Measurements from ENCODE around the gene KRTAP10-9. TPM values are rescaled to one million over a fixed set of nuclear protein-coding genes. Genes with fewer than 3 reads are reported as not detected.
"Not testable (repeated sequence)": the region's sequence is repeated elsewhere in the genome, so short reads cannot be mapped to it uniquely, and the experiment has no call there.

The KRTAP10-9 gene
- total RNA-seq, 1 donor from 2014 or later = not detected

DNA sequence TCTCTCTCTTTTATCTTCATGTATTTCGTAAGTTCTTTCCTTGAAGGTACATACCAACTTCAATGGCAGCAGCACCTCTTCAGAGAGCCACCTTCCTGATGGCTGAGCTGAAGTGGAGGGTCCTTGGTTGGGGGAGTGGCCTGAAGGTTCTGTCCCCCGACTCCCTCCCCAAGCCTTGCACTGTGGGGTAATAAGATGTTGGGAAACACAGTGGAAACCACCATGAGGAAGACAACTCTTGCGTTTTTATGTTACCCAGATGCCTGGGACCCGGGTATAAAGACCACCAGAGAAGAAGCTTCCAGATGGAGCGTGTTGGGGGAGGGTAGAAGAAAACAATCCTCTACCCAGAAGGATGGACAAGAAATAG, 31.6 kb downstream of the KRTAP10-9 start:
- DNase-seq (ENCODE audit: extremely low spot score in 2 of 2) = no peak
- TF ChIP-seq POLR2AphosphoS5 (IDR thresholded peaks at IDR 0.05; ENCODE audit: insufficient read depth in 1 of 2, low read depth in 1 of 2) (no peak), POLR2A (IDR thresholded peaks at IDR 0.05) (no peak)
- TF ChIP-seq, protein P1, sequence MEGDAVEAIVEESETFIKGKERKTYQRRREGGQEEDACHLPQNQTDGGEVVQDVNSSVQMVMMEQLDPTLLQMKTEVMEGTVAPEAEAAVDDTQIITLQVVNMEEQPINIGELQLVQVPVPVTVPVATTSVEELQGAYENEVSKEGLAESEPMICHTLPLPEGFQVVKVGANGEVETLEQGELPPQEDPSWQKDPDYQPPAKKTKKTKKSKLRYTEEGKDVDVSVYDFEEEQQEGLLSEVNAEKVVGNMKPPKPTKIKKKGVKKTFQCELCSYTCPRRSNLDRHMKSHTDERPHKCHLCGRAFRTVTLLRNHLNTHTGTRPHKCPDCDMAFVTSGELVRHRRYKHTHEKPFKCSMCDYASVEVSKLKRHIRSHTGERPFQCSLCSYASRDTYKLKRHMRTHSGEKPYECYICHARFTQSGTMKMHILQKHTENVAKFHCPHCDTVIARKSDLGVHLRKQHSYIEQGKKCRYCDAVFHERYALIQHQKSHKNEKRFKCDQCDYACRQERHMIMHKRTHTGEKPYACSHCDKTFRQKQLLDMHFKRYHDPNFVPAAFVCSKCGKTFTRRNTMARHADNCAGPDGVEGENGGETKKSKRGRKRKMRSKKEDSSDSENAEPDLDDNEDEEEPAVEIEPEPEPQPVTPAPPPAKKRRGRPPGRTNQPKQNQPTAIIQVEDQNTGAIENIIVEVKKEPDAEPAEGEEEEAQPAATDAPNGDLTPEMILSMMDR (IDR thresholded peaks at IDR 0.05) = no peak
- Histone ChIP-seq H3K27me3 (no peaks in the 10 kb centered on the region), H3K27ac (no peak overlapping the region), H3K4me1 (no peaks in the 10 kb centered on the region), H3K4me3 (no peak overlapping the region), H3K36me3 (no peaks in the 10 kb centered on the region), H3K9me3 (no peaks in the 10 kb centered on the region)
- intact Hi-C loops (cut with DNase I) = no loop called here

DNA sequence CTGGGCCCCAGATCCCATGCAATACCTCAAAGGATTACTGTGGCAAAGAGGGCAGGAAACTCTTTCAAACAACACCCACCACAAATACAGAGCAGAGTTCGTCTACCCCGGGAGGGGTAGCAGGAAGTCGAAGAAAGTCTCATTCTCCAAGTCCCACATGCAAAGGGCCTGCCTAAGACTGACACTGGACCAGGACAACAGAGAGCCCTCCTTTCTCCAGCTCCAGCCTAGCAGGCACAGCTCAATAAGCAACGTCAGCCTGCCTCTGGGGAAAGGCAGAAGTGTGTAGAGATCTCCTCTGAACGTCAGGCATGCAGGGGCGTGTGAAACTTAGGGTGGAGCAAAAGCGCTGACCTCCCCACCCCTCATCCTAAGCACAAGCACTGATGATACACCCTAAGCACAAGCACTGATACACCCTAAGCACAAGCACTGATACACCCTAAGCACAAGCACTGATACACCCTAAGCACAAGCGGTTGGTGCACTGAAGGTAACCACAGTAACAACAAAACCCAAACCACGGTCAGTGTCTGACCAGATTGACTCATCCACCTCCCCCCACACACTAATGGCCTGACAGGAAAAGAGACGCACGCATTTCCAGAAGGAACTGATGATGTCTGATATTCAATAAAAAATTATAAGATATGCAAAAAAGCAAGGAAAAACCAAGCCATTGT, 32.2 kb downstream of the KRTAP10-9 start:
- Histone ChIP-seq H3K27me3 (no peaks in the 10 kb centered on the region), H3K27ac (no peak overlapping the region), H3K9me3 (no peaks in the 10 kb centered on the region), H3K4me1 (no peaks in the 10 kb centered on the region), H3K36me3 (no peaks in the 10 kb centered on the region), H3K4me3 (no peak overlapping the region)
- intact Hi-C loops (cut with DNase I) = no loop called here
- no peak for DNase-seq (ENCODE audit: extremely low spot score in 2 of 2)
- TF ChIP-seq POLR2A (IDR thresholded peaks at IDR 0.05) = no peak
- no peak for TF ChIP-seq POLR2AphosphoS5 (IDR thresholded peaks at IDR 0.05; ENCODE audit: insufficient read depth in 1 of 2, low read depth in 1 of 2)
- TF ChIP-seq, protein P1 (IDR thresholded peaks at IDR 0.05) = no peak

DNA sequence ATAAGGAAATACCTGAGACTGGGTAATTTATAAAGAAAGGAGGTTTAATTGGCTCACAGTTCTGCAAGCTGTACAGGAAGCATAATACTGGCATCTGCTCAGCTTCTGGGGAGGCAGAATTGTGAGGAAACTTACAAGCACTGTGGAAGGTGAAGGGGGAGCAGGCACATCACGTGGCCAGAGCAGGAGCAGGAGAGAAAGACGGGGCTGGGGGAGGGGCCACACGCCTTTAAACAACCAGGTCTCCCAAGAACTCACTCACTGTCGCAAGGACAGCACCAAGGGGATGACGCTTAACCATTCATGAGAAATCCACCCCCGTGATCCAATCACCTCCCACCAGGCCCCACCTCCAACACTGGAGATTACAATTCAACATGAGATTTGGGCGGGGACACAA, 34.7 kb downstream of the KRTAP10-9 start:
- H3K4me1 ChIP-seq; H3K9me3 ChIP-seq; H3K36me3 ChIP-seq; H3K27me3 ChIP-seq; intact Hi-C loops (cut with DNase I); H3K27ac ChIP-seq; H3K4me3 ChIP-seq: not testable (repeated sequence)
- DNase-seq (ENCODE audit: extremely low spot score in 2 of 2) = peak in 1 of 2 donors; percentile 82

DNA sequence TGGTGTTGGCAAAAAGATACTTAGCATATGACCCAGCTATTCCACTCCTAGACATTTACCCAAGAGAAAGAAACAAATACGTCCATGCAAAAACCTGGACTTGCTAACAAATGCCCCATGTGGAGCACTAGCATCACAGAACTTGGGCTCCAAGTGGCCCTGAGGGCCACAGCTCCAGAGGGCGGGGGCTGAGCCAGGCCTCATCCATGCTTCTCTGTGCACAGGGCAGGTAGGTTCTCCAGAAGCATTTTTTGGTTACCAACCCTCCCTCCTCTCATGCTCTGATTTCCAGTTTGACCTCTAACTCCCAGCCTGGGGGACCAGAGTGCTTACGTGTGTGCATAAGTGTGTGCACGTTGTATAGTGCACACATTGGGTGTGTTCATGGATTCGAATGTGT, 37.8 kb downstream of the KRTAP10-9 start:
- Histone ChIP-seq H3K4me3 (no peak overlapping the region), H3K27ac (no peak overlapping the region), H3K9me3 (no peaks in the 10 kb centered on the region), H3K4me1 (no peaks in the 10 kb centered on the region), H3K36me3 (no peaks in the 10 kb centered on the region), H3K27me3 (no peaks in the 10 kb centered on the region)
- TF ChIP-seq, protein P1 (IDR thresholded peaks at IDR 0.05) = no peak
- no peak for TF ChIP-seq POLR2AphosphoS5 (IDR thresholded peaks at IDR 0.05; ENCODE audit: insufficient read depth in 1 of 2, low read depth in 1 of 2)
- no peak for TF ChIP-seq POLR2A (IDR thresholded peaks at IDR 0.05)
- intact Hi-C loops (cut with DNase I) = no loop called here
- no peak for DNase-seq (ENCODE audit: extremely low spot score in 2 of 2)

DNA sequence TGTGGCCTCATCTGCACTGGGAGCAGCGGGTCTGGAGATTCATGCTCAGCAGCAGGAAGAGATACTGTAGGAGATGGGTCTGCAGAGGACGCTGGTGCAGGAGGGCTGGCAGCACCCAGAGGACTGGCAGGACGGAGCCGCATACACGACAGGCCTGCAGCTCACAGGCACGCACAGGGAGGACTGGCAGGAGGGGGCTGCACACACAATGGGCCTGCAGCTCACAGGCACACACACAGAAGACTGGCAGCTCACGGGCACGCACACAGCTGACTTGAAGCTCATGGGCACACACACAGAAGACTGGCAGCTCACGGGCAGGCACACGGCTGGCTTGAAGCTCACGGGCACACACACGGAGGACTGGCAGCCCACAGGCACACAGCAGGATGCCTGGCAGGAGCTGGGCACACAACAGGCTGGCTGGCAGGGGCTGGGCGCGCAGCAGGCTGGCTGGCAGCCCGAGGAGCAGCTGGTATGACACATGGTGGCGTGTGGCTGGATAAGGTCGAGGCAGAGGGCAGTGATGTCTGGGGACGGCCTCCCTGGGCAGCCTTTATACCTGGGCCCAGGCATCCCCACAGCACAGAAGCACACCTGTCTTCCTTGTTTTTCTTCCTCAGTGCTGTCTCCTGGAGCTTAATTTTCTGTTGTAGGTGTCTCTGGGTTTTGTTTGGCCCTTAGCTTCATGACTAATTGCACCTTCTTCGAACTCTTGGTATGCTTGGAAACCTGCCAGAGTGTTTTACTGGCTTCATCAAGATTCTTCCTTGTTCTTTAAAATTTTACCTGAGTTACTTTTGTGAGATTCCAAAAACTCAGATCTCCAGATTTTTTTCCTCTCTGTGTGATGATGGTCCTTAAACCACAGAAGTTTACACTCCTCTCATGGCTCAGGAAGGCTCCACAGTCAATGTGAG, 39.8 kb downstream of the KRTAP10-9 start, which contains the start of gene KRTAP12-2:
Gene KRTAP12-2, minus strand, starts transcription at position 527 of the 920 bp plus-strand sequence. Its CDS starts 41 bp downstream, at position 486.
- H3K27me3 ChIP-seq = no peaks in the 10 kb centered on the region
- no peaks in the 10 kb centered on the region for H3K36me3 ChIP-seq
- H3K27ac ChIP-seq = no peak within 1 kb of the TSS
- TF ChIP-seq, protein P1 (IDR thresholded peaks at IDR 0.05) = no peak
- no peak for TF ChIP-seq POLR2AphosphoS5 (IDR thresholded peaks at IDR 0.05; ENCODE audit: insufficient read depth in 1 of 2, low read depth in 1 of 2)
- no peak for TF ChIP-seq POLR2A (IDR thresholded peaks at IDR 0.05)
- intact Hi-C loops (cut with DNase I) = no loop called here
- no peaks in the 10 kb centered on the region for H3K9me3 ChIP-seq
- no peaks in the 10 kb centered on the region for H3K4me1 ChIP-seq
- no peak within 1 kb of the TSS for H3K4me3 ChIP-seq
- DNase-seq (ENCODE audit: extremely low spot score in 2 of 2) = peak in 1 of 2 donors; percentile 87

Measured in vagina (tissue), 2 donors.